Activated naive CD4-positive, alpha-beta T cell treated with anti-CD3 and anti-CD28 coated beads, Interleukin-2, amount 50 U/mL, for 24 hours (primary cell): ENCODE results near the gene MEIS1.

Experiments
- H3K27ac Mint-ChIP-seq: one replicate; pipeline ENCODE4 v1.8.0; 2021; ENCODE audit warnings: mild to moderate bottlenecking, mixed read lengths
- H3K27me3 Mint-ChIP-seq: one replicate; pipeline ENCODE4 v1.8.0; 2021; ENCODE audit warnings: mixed read lengths
- H3K36me3 Mint-ChIP-seq: one replicate; pipeline ENCODE4 v1.8.0; 2021; ENCODE audit warnings: mixed read lengths
- H3K4me1 Mint-ChIP-seq: one replicate; pipeline ENCODE4 v1.8.0; 2021; ENCODE audit warnings: mixed read lengths
- H3K4me3 Mint-ChIP-seq: one replicate; pipeline ENCODE4 v1.8.0; 2021; ENCODE audit warnings: mild to moderate bottlenecking, mixed read lengths
- H3K9me3 Mint-ChIP-seq: one replicate; pipeline ENCODE4 v1.8.0; 2021; ENCODE audit warnings: mixed read lengths

Gene MEIS1

DNA sequence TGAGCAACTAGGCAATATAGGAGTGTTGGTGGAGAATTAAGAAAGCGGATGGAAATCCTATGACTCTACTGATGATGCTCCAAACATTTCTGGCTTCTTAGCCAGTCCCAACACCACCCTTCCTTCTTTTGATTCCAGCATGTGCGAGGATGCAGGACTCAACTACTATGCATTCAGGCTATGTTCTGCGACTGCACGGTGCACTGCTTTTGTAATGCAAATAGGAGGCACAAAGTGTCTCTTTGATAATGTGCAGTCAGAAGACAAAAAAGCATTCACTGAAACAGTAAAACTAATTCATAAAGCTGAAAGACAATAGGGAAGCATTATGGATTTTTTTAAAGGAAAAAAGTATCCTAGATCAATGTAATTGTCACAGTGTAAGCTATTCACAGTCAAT, 106.7 kb downstream of the MEIS1 start:
- H3K4me3 Mint-ChIP-seq = no peak overlapping the region

DNA sequence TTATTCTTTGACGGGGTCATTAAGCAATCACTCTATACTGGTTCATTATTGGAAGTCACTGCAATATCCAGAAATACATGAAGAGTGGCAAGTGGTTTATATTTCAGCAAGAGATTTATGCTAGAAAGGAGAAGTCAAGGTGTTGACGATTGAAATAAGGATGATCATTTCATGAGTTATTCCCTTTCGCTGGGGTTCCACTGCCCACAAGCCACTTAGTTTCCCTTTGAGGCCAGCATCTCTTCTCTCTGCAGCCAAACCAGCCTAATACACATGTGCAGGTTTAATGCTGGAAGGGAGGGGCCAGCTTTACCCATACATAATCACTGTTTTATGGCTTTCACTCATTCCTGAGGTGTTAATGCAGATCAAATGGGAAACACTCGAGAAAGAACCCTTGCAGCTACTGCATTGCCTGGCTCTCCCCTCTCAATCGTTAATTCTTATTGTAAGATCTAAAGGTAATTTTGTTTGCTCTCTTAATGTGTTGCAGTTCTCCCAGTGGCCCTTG, 108.4 kb downstream of the MEIS1 start:
- H3K9me3 Mint-ChIP-seq = no peaks in the 10 kb centered on the region
- no peaks in the 10 kb centered on the region for H3K4me1 Mint-ChIP-seq
- no peak overlapping the region for H3K27ac Mint-ChIP-seq
- no peaks in the 10 kb centered on the region for H3K36me3 Mint-ChIP-seq
- H3K27me3 Mint-ChIP-seq = no peaks in the 10 kb centered on the region
- no peak overlapping the region for H3K4me3 Mint-ChIP-seq

More for the DNA sequence above, 106.7 kb downstream of the MEIS1 start:
- Mint-ChIP-seq H3K4me1 (no peaks in the 10 kb centered on the region), H3K27ac (no peak overlapping the region), H3K36me3 (no peaks in the 10 kb centered on the region), H3K27me3 (no peaks in the 10 kb centered on the region), H3K9me3 (no peaks in the 10 kb centered on the region)

DNA sequence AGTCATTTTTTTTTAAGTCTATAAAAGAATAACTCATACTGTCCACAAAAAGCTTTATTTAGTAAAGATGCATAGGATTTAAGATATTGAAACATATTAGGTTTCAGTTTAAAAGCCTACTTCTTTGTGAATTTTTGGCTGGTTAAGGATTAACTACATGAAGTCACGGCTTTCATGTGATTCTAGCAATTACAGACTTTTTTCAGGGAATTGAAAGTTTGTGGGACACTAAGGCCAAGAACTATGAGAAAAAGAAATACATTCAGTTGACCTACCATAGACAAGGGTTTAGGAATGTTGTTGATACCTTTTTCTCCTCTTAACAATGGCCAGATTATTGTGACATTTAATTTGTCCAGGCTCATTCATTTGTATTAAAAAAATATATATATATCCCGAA, 109.3 kb downstream of the MEIS1 start:
- H3K4me3 Mint-ChIP-seq = no peak overlapping the region

GRCh38 chr2:66545258-66545657, 110.3 kb downstream of the MEIS1 start:
- Mint-ChIP-seq H3K27ac (no peak overlapping the region), H3K4me1 (no peaks in the 10 kb centered on the region), H3K4me3 (no peak overlapping the region), H3K27me3 (no peaks in the 10 kb centered on the region), H3K36me3 (no peaks in the 10 kb centered on the region), H3K9me3 (no peaks in the 10 kb centered on the region)

More for the DNA sequence above, 109.3 kb downstream of the MEIS1 start:
- no peak overlapping the region for H3K27ac Mint-ChIP-seq
- H3K4me1 Mint-ChIP-seq = no peaks in the 10 kb centered on the region
- no peaks in the 10 kb centered on the region for H3K9me3 Mint-ChIP-seq
- no peaks in the 10 kb centered on the region for H3K36me3 Mint-ChIP-seq
- no peaks in the 10 kb centered on the region for H3K27me3 Mint-ChIP-seq

DNA sequence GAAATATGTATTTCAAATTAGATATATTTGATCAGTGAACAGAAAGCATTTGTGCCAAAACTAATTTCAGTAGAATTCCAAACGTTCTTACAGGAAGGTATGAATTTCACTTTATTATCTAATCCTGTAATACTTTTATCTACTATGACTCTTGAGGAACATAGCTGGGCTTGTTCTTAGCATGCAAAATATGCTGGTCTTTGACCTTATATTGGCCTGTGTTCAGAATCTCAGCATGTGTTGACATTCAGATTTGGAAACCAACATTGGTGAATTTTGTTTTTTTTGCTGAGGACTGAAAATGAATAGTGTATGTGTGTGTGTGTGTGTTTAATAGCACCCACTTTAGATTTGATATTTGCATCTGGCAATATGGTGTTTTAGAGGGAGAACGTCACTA, 112.2 kb downstream of the MEIS1 start:
- H3K9me3 Mint-ChIP-seq = no peaks in the 10 kb centered on the region
- no peaks in the 10 kb centered on the region for H3K36me3 Mint-ChIP-seq
- no peak overlapping the region for H3K4me3 Mint-ChIP-seq
- no peak overlapping the region for H3K27ac Mint-ChIP-seq
- H3K27me3 Mint-ChIP-seq = no peaks in the 10 kb centered on the region
- no peaks in the 10 kb centered on the region for H3K4me1 Mint-ChIP-seq

DNA sequence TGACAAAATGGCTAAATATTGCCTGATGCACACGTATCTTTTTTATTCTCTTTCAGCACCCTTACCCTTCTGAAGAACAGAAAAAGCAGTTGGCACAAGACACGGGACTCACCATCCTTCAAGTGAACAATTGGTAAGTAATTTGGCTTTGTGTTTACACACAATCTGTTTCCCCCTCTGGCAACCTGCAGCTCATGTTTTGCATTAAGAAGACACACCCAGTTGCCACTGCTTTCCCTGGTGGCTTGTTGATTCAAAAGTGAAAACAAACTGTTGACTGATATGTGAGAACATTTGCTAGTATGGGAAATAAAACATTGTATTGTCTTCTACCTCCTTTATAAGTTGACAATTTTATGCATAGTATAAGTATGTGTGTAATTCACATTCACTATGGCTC, 113.0 kb downstream of the MEIS1 start:
- H3K27ac Mint-ChIP-seq = no peak overlapping the region
- H3K27me3 Mint-ChIP-seq = no peaks in the 10 kb centered on the region
- no peaks in the 10 kb centered on the region for H3K4me1 Mint-ChIP-seq
- no peaks in the 10 kb centered on the region for H3K36me3 Mint-ChIP-seq
- no peak overlapping the region for H3K4me3 Mint-ChIP-seq
- H3K9me3 Mint-ChIP-seq = no peaks in the 10 kb centered on the region

DNA sequence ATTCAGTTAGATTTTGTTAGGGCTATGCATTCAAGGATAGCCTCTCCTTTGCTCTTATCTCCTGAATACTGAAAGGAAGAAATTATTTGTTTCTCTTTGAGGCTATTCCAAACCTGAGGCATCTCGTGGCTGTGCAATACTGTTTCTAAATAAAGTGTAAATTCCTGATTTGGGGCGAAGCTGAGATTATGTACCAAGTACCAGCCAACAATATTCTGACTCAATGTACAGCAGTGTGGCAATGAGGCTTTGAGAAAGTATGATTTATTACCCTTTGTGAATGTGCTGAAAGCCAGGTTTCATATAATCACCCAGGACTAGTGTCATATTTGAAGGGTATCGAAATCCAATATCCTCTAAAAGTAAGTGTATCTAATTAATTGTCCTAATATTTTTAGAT, 113.5 kb downstream of the MEIS1 start:
- Mint-ChIP-seq H3K4me1 (no peaks in the 10 kb centered on the region), H3K36me3 (no peaks in the 10 kb centered on the region), H3K9me3 (no peaks in the 10 kb centered on the region), H3K27ac (no peak overlapping the region), H3K4me3 (no peak overlapping the region), H3K27me3 (no peaks in the 10 kb centered on the region)

GRCh38 chr2:66550826-66551225, 115.9 kb downstream of the MEIS1 start:
- Mint-ChIP-seq H3K4me1 (no peaks in the 10 kb centered on the region), H3K27me3 (peaks cover 2% of the 10 kb centered on the region), H3K9me3 (no peaks in the 10 kb centered on the region), H3K36me3 (no peaks in the 10 kb centered on the region), H3K4me3 (no peak overlapping the region), H3K27ac (no peak overlapping the region)

- H3K27me3 Mint-ChIP-seq = peaks cover 6% of the 10 kb centered on the region
- H3K36me3 Mint-ChIP-seq = no peaks in the 10 kb centered on the region
- H3K9me3 Mint-ChIP-seq = no peaks in the 10 kb centered on the region
- H3K4me1 Mint-ChIP-seq = peaks cover 4% of the 10 kb centered on the region
- no peak overlapping the region for H3K4me3 Mint-ChIP-seq
- H3K27ac Mint-ChIP-seq = no peak overlapping the region
Measured at GRCh38 chr2:66553370-66553769, 118.4 kb downstream of the MEIS1 start.

- peaks cover 6% of the 10 kb centered on the region for H3K27me3 Mint-ChIP-seq
- no peak overlapping the region for H3K27ac Mint-ChIP-seq
- no peaks in the 10 kb centered on the region for H3K36me3 Mint-ChIP-seq
- H3K4me1 Mint-ChIP-seq = peaks cover 4% of the 10 kb centered on the region
- H3K9me3 Mint-ChIP-seq = no peaks in the 10 kb centered on the region
- no peak overlapping the region for H3K4me3 Mint-ChIP-seq
Measured at GRCh38 chr2:66555091-66555490, 120.2 kb downstream of the MEIS1 start.

DNA sequence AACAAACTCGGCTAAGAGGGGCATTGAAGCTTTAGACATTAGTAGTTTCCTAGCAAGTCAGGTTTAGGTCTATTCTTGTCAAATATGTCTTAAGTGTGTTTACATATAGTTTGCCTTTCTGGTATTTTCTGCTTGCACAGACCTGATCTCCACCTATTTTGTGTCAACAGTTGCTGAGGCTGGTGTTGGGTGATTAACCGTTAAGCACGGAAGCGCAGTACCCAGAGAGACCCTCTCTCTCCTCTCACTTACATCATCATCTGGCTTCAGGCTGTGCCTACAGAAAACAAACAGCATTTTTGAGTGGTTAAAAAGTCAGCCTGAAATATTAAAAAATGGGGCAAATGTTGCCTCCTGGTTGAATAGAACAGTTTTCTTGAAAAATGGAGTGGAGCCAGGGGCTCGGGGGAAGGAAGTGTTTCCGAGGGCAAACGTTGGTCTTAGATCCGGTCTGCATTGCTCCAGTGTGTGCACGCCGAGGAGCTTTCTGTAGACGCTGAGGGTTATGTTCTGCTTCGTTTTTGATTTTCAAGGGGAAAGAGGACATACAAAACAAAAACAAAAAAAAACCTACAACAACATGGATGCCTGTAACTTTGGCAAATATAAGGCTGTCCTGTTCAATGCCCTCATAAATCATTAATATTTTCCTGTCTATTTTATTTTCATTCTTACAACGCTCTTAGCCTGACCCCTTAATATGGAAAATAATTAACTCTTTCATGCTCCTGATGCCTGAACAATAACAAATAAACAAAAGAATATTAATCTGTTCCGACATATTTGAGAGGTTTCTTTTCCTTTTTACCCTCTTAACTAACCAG, 120.8 kb downstream of the MEIS1 start:
- H3K36me3 Mint-ChIP-seq = no peaks in the 10 kb centered on the region
- H3K27ac Mint-ChIP-seq = no peak overlapping the region
- H3K4me1 Mint-ChIP-seq = peaks cover 4% of the 10 kb centered on the region
- H3K27me3 Mint-ChIP-seq = peaks cover 8% of the 10 kb centered on the region
- H3K9me3 Mint-ChIP-seq = no peaks in the 10 kb centered on the region
- H3K4me3 Mint-ChIP-seq = no peak overlapping the region

DNA sequence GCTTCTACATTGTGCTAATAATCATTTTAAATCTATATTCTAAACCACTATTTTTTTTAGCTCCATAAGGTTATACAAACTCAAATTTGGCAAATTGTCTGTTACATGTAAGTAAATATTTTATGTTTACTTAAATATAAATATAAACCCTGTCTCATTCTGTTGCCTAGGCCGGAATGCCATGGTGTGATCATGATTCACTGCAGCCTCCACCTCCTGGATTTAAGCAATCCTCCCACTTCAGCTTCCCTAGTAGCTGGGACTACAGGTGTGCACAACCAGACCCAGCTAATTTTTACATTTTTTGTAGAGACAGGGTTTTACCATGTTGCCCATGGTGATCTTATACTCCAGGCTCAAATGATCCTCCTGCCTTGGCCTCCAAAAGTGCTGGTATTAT, 124.7 kb downstream of the MEIS1 start:
- no peak overlapping the region for H3K27ac Mint-ChIP-seq
- no peak overlapping the region for H3K4me3 Mint-ChIP-seq
- peaks cover 4% of the 10 kb centered on the region for H3K4me1 Mint-ChIP-seq
- H3K9me3 Mint-ChIP-seq = no peaks in the 10 kb centered on the region
- peaks cover 7% of the 10 kb centered on the region for H3K27me3 Mint-ChIP-seq
- H3K36me3 Mint-ChIP-seq = no peaks in the 10 kb centered on the region

- Mint-ChIP-seq H3K27me3 (peaks cover 7% of the 10 kb centered on the region), H3K4me1 (peaks cover 4% of the 10 kb centered on the region), H3K9me3 (no peaks in the 10 kb centered on the region), H3K27ac (no peak overlapping the region), H3K36me3 (no peaks in the 10 kb centered on the region), H3K4me3 (no peak overlapping the region)
Measured at GRCh38 chr2:66560683-66561082, 125.8 kb downstream of the MEIS1 start.

DNA sequence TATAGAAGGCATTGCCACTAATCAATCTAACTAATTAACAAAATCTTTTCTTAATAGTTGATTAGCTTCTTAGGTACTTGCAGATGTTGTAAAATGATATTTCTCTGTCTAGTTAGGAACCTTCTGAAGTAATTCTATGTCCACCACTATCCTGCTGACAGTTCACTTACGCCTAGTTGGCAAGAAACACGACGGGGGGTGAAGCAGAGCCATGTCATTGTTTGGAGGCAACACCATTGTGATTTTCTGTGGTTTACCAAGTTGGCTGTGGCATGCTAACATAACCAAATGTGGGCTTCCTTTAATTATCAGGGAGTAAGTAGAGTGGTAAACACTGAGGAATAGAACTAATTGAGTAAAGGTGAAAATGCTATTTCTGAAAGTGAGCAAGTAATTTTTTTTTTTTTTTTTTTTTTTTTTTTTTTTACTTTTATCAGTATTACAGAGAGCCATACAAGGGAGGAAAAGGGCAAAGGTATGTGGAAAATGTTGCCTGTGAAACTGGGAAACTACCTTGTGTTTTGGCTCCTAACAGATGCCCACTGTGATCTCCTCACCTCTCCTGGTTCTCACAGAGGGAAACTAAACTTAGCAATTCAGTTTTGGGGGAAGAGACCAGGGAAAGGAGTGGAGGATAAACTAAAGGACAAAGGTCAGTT, 126.8 kb downstream of the MEIS1 start:
- Mint-ChIP-seq H3K27me3 (peaks cover 9% of the 10 kb centered on the region), H3K36me3 (no peaks in the 10 kb centered on the region), H3K27ac (no peak overlapping the region)

GRCh38 chr2:66562304-66562685, 127.4 kb downstream of the MEIS1 start:
- H3K9me3 Mint-ChIP-seq = no peaks in the 10 kb centered on the region
- no peaks in the 10 kb centered on the region for H3K4me1 Mint-ChIP-seq
- H3K36me3 Mint-ChIP-seq = no peaks in the 10 kb centered on the region
- peaks cover 12% of the 10 kb centered on the region for H3K27me3 Mint-ChIP-seq
- no peak overlapping the region for H3K4me3 Mint-ChIP-seq
- H3K27ac Mint-ChIP-seq = no peak overlapping the region

More for the DNA sequence above, 126.8 kb downstream of the MEIS1 start:
- Mint-ChIP-seq H3K4me3 (no peak overlapping the region), H3K9me3 (no peaks in the 10 kb centered on the region), H3K4me1 (no peaks in the 10 kb centered on the region)

DNA sequence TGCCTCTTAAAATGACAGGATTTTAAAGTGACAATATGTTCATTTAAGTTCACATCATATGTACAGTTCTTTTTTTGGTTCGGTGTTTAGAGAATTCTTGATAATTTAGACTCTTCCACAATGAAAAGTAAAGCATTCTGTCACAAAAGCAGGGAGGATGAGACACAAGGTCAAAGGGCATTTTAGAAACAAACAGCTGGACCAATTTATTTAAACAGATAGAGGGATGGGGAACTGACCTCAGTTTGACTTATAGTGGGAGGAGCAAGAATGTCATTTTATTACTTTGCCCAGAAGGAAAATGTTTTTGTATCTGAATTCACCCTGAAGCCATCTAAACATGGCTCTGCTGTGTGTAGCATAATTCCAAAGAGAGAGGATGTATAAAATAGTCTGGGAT, 128.5 kb downstream of the MEIS1 start:
- no peak overlapping the region for H3K27ac Mint-ChIP-seq
- peaks cover 12% of the 10 kb centered on the region for H3K27me3 Mint-ChIP-seq
- no peak overlapping the region for H3K4me3 Mint-ChIP-seq
- H3K36me3 Mint-ChIP-seq = no peaks in the 10 kb centered on the region
- no peaks in the 10 kb centered on the region for H3K4me1 Mint-ChIP-seq
- H3K9me3 Mint-ChIP-seq = no peaks in the 10 kb centered on the region
